ENCODE results near the gene GNG3. TPM values are rescaled to one million over a fixed set of nuclear protein-coding genes. Genes with fewer than 3 reads are reported as not detected.
A peak's percentile ranks its signal among the peaks of the same experiment; 100 is the strongest.

The GNG3 gene
- total and polyA plus RNA-seq, 2 of the 8 experiments (the other 6 are each of a cell fraction or from before 2014, with no cell fraction given), result 4.9 to 12.1 TPM

DNA sequence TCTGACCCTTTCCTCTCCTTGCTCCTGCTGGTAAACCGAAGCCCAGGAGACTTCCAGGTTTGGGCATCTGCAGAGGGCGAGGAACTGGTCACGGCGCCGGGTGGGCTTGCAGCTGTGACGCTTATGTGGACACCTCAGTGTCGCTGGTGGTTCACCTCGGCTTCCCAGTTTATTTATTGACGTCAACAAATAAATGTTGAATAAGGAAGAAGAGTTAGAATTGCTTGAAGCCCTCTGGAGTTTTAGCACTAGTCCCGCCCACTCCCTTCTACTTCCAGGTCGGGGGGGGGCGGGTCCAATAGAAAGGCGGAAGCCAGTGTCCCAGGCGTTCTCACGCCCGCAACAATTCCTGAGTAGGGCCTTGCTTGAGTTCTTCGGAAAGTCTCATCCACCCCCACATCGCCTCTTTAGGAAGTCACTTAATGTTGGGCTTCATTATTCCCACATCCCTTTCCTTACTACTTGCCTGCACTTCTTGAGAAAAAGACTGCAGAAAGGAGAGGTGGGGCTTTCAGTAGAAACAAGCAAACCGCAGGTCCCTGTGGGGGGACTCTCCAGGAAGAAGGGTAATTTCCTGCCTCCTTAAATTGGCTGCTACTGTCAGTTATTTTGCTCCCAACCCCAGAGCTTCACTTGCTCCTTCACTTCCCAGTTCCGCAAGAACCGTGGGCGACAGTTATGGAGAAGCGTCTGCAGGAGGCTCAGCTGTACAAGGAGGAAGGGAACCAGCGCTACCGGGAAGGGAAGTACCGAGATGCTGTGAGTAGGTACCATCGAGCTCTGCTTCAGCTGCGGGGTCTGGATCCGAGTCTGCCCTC lies 20.9 kb downstream of the GNG3 start, which contains the start of gene TTC9C (continued):
- TF ChIP-seq, protein P1, sequence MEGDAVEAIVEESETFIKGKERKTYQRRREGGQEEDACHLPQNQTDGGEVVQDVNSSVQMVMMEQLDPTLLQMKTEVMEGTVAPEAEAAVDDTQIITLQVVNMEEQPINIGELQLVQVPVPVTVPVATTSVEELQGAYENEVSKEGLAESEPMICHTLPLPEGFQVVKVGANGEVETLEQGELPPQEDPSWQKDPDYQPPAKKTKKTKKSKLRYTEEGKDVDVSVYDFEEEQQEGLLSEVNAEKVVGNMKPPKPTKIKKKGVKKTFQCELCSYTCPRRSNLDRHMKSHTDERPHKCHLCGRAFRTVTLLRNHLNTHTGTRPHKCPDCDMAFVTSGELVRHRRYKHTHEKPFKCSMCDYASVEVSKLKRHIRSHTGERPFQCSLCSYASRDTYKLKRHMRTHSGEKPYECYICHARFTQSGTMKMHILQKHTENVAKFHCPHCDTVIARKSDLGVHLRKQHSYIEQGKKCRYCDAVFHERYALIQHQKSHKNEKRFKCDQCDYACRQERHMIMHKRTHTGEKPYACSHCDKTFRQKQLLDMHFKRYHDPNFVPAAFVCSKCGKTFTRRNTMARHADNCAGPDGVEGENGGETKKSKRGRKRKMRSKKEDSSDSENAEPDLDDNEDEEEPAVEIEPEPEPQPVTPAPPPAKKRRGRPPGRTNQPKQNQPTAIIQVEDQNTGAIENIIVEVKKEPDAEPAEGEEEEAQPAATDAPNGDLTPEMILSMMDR (IDR thresholded peaks at IDR 0.05; ENCODE audit: control extremely low read depth in 1 of 3, insufficient read depth in 1 of 3, low read depth in 1 of 3, low read length in 3 of 3), result no peak
- TF ChIP-seq RFX5 (IDR thresholded peaks at IDR 0.05; ENCODE audit: borderline replicate concordance, low read depth, low read length) (no peak), RXRA (IDR thresholded peaks at IDR 0.05; ENCODE audit: insufficient read depth, low read depth, low read length) (no peak), KDM4A (IDR thresholded peaks at IDR 0.05; ENCODE audit: low read depth, low read length, severe bottlenecking) (peak; percentile 25), TCF12 (IDR thresholded peaks at IDR 0.05; ENCODE audit: low read depth, low read length) (no peak), RNF2 (IDR thresholded peaks at IDR 0.05; ENCODE audit: borderline replicate concordance, low read depth, low read length, missing control alignments, poor library complexity, severe bottlenecking) (no peak), SP4 (IDR thresholded peaks at IDR 0.05; ENCODE audit: low read length) (peak; percentile 16; the same call in 1 of the 2 replicates), EP300 (IDR thresholded peaks at IDR 0.05; ENCODE audit: borderline replicate concordance in 1 of 2, low read depth in 2 of 2, low read length in 2 of 2) (no peak), BRCA1 (IDR thresholded peaks at IDR 0.05; ENCODE audit: low read depth, low read length) (no peak), CBX5 (IDR thresholded peaks at IDR 0.05; ENCODE audit: low read depth, low read length) (no peak)
